VCaP (cell line): ENCODE measurements around the gene MOB3A.

ENCODE experiments used
- H3K27ac ChIP-seq: fragments of 450-650 bp; 2 replicates; pipeline ENCODE4 v1.5.1; 2017
- TF ChIP-seq, protein P1 (sequence below): fragments of 450-650 bp; conservative IDR thresholded peaks from 2 replicates; pipeline ENCODE4 v1.5.1; 2017; ENCODE audit warnings: mild to moderate bottlenecking, moderate library complexity

MOB3A gene

DNA sequence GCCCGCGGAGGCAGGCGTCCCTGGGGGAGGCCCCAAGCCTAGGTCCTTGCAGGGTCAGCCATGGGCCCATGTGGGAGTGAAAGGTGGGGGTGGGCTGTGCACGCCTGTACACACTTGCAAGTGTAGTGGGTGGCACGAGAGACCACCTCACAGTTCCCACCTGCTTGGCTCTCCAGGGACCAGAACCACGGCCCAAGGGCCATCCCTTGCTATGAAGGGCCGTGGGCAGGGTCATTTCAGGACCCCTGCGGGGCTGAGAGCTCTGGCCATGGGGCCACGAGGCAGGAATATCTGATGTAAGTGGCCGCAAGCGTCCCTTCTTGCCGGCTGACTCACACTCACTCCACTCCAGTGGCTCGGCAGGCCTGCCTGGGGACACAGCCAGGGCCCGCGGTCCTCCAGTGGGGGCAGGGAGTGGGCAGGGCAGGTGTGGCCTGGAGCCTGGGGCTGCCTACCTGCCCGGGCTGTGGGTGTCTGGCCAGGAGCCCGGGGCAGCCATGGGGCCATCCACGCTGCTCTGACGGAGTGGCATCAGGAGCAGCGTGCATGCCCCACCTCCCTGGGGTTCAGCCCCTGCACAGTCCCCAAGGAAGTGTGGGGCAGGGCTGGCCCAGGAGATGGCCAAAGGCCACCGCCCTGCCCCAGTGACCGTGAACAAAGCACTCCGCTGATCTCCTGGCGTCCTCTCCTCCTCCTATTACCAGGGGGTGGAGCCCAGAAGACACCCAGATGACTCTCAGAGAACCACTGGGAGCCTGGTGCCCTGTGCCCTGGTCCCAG, 36.5 kb downstream of the MOB3A start:
- TF ChIP-seq, protein P1, sequence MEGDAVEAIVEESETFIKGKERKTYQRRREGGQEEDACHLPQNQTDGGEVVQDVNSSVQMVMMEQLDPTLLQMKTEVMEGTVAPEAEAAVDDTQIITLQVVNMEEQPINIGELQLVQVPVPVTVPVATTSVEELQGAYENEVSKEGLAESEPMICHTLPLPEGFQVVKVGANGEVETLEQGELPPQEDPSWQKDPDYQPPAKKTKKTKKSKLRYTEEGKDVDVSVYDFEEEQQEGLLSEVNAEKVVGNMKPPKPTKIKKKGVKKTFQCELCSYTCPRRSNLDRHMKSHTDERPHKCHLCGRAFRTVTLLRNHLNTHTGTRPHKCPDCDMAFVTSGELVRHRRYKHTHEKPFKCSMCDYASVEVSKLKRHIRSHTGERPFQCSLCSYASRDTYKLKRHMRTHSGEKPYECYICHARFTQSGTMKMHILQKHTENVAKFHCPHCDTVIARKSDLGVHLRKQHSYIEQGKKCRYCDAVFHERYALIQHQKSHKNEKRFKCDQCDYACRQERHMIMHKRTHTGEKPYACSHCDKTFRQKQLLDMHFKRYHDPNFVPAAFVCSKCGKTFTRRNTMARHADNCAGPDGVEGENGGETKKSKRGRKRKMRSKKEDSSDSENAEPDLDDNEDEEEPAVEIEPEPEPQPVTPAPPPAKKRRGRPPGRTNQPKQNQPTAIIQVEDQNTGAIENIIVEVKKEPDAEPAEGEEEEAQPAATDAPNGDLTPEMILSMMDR, result no peak
- peak overlapping the region; percentile 94 for H3K27ac ChIP-seq

GRCh38 chr19:2058570-2059421, 37.3 kb downstream of the MOB3A start:
- TF ChIP-seq, protein P1, result no peak
- peak overlapping the region; percentile 94 for H3K27ac ChIP-seq

DNA sequence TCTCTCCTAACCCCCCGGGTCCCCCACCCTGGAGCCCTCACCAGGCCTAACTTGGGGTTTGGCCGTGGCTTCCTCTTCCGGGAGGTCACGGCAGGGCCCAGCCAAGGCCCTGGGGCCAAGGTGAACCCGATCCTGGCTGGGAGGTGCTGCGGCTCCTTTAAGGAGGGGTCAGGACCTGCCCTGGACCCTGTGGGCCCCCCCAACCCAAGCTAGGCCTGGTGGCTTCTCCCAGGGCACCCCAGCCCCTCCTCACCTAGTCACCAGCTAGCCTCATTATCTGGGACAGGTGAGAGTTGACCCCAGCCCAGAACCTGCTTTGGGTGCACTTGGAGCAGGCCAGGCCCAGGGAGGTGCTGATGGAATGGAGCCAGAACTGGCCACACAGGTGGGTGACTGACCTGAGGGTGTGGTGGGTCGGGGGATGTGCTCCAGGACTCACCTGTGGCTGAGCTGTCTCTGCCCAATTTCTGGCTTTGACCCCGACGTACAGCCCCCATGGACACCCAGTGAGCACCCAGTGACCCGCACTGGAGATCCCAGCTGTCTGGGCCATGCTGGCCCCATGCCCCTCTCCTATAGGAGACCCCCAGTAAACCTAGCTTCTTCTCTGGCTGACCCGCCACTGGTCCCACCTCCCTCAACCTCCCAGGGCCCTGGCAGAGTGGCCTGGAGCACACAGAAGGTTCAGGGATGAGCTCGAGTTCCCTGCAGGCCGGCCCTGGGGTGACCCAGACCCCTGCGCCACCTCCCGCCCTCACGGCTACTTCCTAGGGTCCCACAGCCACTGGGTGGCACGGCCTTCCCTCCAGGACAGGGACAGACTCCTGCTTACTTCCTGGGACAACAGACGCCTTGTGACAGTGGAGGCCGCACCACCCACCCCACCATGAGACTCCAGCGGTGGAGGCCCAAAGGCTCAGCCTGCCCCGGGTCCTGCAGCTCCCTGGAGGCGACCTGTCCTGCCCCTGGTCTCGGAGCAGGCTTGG, 38.3 kb downstream of the MOB3A start:
- peak overlapping the region; percentile 20; the same call in 1 of the 2 replicates for H3K27ac ChIP-seq
- TF ChIP-seq, protein P1, result no peak

- peak overlapping the region; percentile 20; the same call in 1 of the 2 replicates for H3K27ac ChIP-seq
- TF ChIP-seq, protein P1, result no peak
Observed at GRCh38 chr19:2056837-2057192, 39.3 kb downstream of the MOB3A start.

GRCh38 chr19:2055931-2056836, 39.9 kb downstream of the MOB3A start:
- peak overlapping the region; percentile 74 for H3K27ac ChIP-seq
- TF ChIP-seq, protein P1, result no peak

DNA sequence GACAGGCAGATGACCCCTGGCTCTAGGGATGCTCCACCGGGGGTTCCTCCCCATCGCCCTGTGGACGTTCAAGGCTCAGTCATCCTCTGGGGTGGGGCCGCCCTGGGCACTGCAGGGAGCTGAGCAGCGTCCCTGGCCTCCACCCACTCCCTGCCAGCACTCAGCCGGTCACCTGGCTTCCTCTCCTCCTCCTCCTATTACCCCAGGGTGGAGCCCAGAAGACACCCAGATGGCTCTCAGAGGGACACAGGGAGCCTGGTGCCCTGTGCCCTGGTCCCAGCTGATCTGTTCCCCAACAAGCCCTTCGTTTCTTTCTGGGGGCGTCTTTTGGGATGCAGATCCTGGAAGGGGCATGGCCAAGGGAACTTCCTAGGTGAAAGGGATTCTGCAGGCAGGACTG, 41.4 kb downstream of the MOB3A start:
- TF ChIP-seq, protein P1, result no peak
- H3K27ac ChIP-seq, result no peak overlapping the region
